ENCODE data around the gene GC. TPM values are rescaled to one million over a fixed set of nuclear protein-coding genes. Genes with fewer than 3 reads are reported as not detected.

GC gene
- total RNA-seq, 1 experiment from 2014 or later: not detected

DNA sequence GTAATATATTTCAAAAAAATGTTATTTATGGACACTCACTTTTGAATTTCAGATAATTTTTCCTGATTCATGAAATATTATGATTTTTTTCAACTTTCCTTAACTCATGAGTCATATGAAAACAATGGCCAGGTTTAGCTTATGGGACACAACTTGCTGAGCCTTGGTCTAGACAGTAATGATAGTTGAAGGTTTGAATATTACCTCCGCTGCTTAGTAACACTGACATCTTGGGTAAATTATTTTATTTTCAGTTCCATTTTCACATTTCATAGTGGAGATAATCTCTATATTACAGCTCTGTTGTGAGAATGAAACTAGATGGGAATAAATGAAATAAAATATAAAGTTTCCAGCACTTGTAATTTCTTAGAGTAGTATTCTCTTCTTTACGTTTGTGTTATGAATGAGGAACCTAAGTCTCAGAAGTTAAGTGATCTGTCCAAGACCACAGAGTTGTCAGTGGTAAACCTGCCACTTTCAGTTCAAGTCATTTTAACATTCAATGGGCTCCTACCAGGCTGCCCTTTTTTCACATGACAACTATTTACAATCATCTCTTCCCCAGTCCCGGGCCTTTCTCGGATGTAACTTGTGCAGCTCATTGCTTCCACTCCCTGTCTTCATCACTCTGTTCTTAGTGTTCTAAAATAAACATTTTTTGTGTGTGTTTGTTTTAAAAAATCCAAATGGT lies 46.8 kb upstream of the GC start:
- Mint-ChIP-seq H3K27ac (peak overlapping the region; percentile 6 to 78 (median 28); a peak in 5 of 7 replicates), H3K4me1 (peaks cover 53 to 54% of the 10 kb centered on the region in 2 experiments)
- no peak overlapping the region for H2BK12ac ChIP-seq (ENCODE audit: insufficient read length, low read depth, low read length)

More for the DNA sequence above, 46.8 kb upstream of the GC start:
- Histone ChIP-seq H3K79me2 (ENCODE audit: insufficient read depth, low read length) (no peaks in the 10 kb centered on the region), H4K8ac (replicated peaks; ENCODE audit: insufficient read length, low read depth, low read length) (no peak overlapping the region), H3K9me3 (ENCODE audit: control insufficient read depth, low read depth, low read length) (no peaks in the 10 kb centered on the region), H3K14ac (ENCODE audit: insufficient read depth, low read length) (no peak overlapping the region), H3K23ac (ENCODE audit: insufficient read length, low read depth, low read length) (no peak overlapping the region), H2BK120ac (ENCODE audit: low read depth, low read length, poor library complexity, severe bottlenecking) (no peak overlapping the region), H3K56ac (ENCODE audit: insufficient read length, low read depth, low read length) (no peak overlapping the region), H3K23me2 (ENCODE audit: insufficient read length, low read depth, low read length, poor library complexity, severe bottlenecking) (no peaks in the 10 kb centered on the region), H3K18ac (ENCODE audit: insufficient read length, low read depth, low read length) (no peak overlapping the region), H3K27ac (ENCODE audit: insufficient read length, low read depth, low read length) (no peak overlapping the region), H4K20me1 (ENCODE audit: control insufficient read depth, insufficient read depth, insufficient read length) (no peaks in the 10 kb centered on the region), H2BK20ac (ENCODE audit: low read depth, low read length, poor library complexity, severe bottlenecking) (no peak overlapping the region), H2BK5ac (ENCODE audit: insufficient read length, low read length) (no peak overlapping the region), H3K27me3 (ENCODE audit: insufficient read depth, low read length) (no peaks in the 10 kb centered on the region), H3T11ph (ENCODE audit: low read length) (no peak overlapping the region), H3K79me1 (ENCODE audit: insufficient read depth, low read depth, low read length, poor library complexity, severe bottlenecking) (no peaks in the 10 kb centered on the region), H4K91ac (ENCODE audit: insufficient read length, low read depth, low read length) (no peak overlapping the region), H3K9ac (ENCODE audit: extremely low read depth, insufficient read length, low read length) (no peak overlapping the region), H2BK15ac (ENCODE audit: low read depth, low read length) (no peak overlapping the region), H3K4ac (ENCODE audit: low read depth, low read length) (no peak overlapping the region), H3K4me2 (ENCODE audit: insufficient read depth, insufficient read length, low read length) (no peak overlapping the region), H3K4me1 (ENCODE audit: insufficient read depth, low read length) (peaks cover 3% of the 10 kb centered on the region; the same call in 1 of the 2 replicates), H4K5ac (ENCODE audit: insufficient read length, low read depth, low read length) (no peak overlapping the region), H2AK5ac (ENCODE audit: insufficient read length, low read length) (no peak overlapping the region), H2AFZ (ENCODE audit: low read length) (no peak overlapping the region)
- H3K4me3 Mint-ChIP-seq: no peak overlapping the region
- no peak for DNase-seq
- H3K9me3 Mint-ChIP-seq: peaks cover 3 to 5% of the 10 kb centered on the region in 2 experiments; a peak in 2 of 5 replicates
- TF ChIP-seq, protein P1, sequence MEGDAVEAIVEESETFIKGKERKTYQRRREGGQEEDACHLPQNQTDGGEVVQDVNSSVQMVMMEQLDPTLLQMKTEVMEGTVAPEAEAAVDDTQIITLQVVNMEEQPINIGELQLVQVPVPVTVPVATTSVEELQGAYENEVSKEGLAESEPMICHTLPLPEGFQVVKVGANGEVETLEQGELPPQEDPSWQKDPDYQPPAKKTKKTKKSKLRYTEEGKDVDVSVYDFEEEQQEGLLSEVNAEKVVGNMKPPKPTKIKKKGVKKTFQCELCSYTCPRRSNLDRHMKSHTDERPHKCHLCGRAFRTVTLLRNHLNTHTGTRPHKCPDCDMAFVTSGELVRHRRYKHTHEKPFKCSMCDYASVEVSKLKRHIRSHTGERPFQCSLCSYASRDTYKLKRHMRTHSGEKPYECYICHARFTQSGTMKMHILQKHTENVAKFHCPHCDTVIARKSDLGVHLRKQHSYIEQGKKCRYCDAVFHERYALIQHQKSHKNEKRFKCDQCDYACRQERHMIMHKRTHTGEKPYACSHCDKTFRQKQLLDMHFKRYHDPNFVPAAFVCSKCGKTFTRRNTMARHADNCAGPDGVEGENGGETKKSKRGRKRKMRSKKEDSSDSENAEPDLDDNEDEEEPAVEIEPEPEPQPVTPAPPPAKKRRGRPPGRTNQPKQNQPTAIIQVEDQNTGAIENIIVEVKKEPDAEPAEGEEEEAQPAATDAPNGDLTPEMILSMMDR (conservative IDR thresholded peaks at IDR 0.05): no peak
- WGBS (ENCODE audit: extremely low coverage, insufficient read length, low lambda C conversion rate): no CpG with 5 or more reads among the region's 4 CpGs
- peaks cover 5 to 14% (median 10%) of the 10 kb centered on the region in 3 experiments; a peak in 6 of 7 replicates for H3K36me3 Mint-ChIP-seq (ENCODE audit: insufficient read depth in 1 of 3, low read depth in 3 of 3)
- H3K27me3 Mint-ChIP-seq (ENCODE audit: low read depth): no peaks in the 10 kb centered on the region
